GM23248 (cell line): ENCODE results near the gene ALKAL2. TPM values are rescaled to one million over a fixed set of nuclear protein-coding genes. Genes with fewer than 3 reads are reported as not detected.

Source experiments
- DNase-seq: peaks from one replicate; pipeline ENCODE4 v3.0.0-alpha.2; 2015
- H2AFZ ChIP-seq: fragments of 200-600 bp; sonication (generic); 2 replicates; pipeline ENCODE4 v1.6.1; 2016; ENCODE audit warnings: antibody characterized with exemption
- H3F3A ChIP-seq: fragments of 200-600 bp; sonication (generic); 2 replicates; pipeline ENCODE4 v1.6.1; 2016; ENCODE audit warnings: mild to moderate bottlenecking, antibody characterized with exemption, mixed run types; ENCODE audit not compliant: insufficient read depth
- H3K27ac ChIP-seq: fragments of 200-600 bp; sonication (generic); 2 replicates; pipeline ENCODE4 v1.5.1; 2016; ENCODE audit warnings: mild to moderate bottlenecking
- H3K27me3 ChIP-seq: fragments of 200-600 bp; sonication (generic); replicated peaks from 2 replicates; pipeline ENCODE4 v1.6.1; 2016; ENCODE audit warnings: mild to moderate bottlenecking; ENCODE audit not compliant: insufficient read depth
- H3K36me3 ChIP-seq: fragments of 200-600 bp; sonication (generic); 2 replicates; pipeline ENCODE4 v1.6.1; 2016; ENCODE audit warnings: low read depth, mild to moderate bottlenecking
- H3K4me1 ChIP-seq: fragments of 200-600 bp; sonication (generic); 2 replicates; pipeline ENCODE4 v1.6.1; 2016; ENCODE audit warnings: mild to moderate bottlenecking; ENCODE audit not compliant: insufficient read depth
- H3K4me2 ChIP-seq: fragments of 200-600 bp; sonication (generic); one replicate; pipeline ENCODE4 v1.6.1; 2016; ENCODE audit warnings: mild to moderate bottlenecking; ENCODE audit not compliant: unreplicated experiment
- H3K4me3 ChIP-seq: fragments of 200-600 bp; sonication (generic); 2 replicates; pipeline ENCODE4 v1.5.1; 2016; ENCODE audit warnings: mild to moderate bottlenecking
- H3K79me2 ChIP-seq: fragments of 200-600 bp; sonication (generic); 2 replicates; pipeline ENCODE4 v1.6.1; 2016; ENCODE audit warnings: mild to moderate bottlenecking; ENCODE audit not compliant: insufficient read depth
- H3K9ac ChIP-seq: fragments of 200-600 bp; sonication (generic); 2 replicates; pipeline ENCODE4 v1.6.1; 2016; ENCODE audit warnings: mild to moderate bottlenecking
- H3K9me2 ChIP-seq: fragments of 200-600 bp; sonication (generic); 2 replicates; pipeline ENCODE4 v1.6.1; 2016; ENCODE audit warnings: mixed run types, mild to moderate bottlenecking, moderate library complexity; ENCODE audit not compliant: insufficient read depth
- H3K9me3 ChIP-seq: fragments of 200-600 bp; sonication (generic); one replicate; pipeline ENCODE4 v1.6.1; 2017; ENCODE audit warnings: low read depth
- H4K20me1 ChIP-seq: fragments of 200-600 bp; sonication (generic); 2 replicates; pipeline ENCODE4 v1.6.0; 2016; ENCODE audit not compliant: insufficient read depth
- EZH2 ChIP-seq: fragments of 200-600 bp; sonication (generic); IDR thresholded peaks from 2 replicates; pipeline ENCODE4 v1.6.1; 2018; ENCODE audit warnings: antibody characterized with exemption, mild to moderate bottlenecking; ENCODE audit not compliant: insufficient read depth, poor library complexity, severe bottlenecking
- EZH2phosphoT487 ChIP-seq: fragments of 200-600 bp; sonication (generic); IDR thresholded peaks from 2 replicates; pipeline ENCODE4 v1.6.1; 2018; ENCODE audit warnings: antibody characterized with exemption, moderate library complexity, mild to moderate bottlenecking, low read depth; ENCODE audit not compliant: insufficient read depth
- WGBS, 2 experiments: methylation state at CpG; one replicate each; pipeline ENCODE4 v1.1.6; 2015 to 2017; ENCODE audit warnings: low lambda C conversion rate in 2 of 2, low coverage in 1 of 2; ENCODE audit errors: missing lambda C conversion rate in 2 of 2; 5-methylcytosine and 5-hydroxymethylcytosine counted together
- in situ Hi-C: fragments of 300-500 bp; cut with MboI; formaldehyde crosslinking; loops from 2 replicates; pipeline ENCODE4 v1.15.0; 2020
- polyA plus RNA-seq: library from polyadenylated mRNA; unstranded; fragments of >200 nt; fragmentation: Nextera tagmentation; extraction: Ambion mirVana; gene quantifications from 2 replicates; pipeline ENCODE4 v1.2.1, GENCODE V29; 2016
- total RNA-seq: library from RNA; depleted of rRNA; stranded (reverse); fragments of >200 nt; shearing (Covaris generic); gene quantifications from 2 replicates; pipeline ENCODE4 v1.2.3, GENCODE V29; 2014

The ALKAL2 gene
- total and polyA plus RNA-seq, 2 experiments from 2014 or later = not detected

- H3F3A ChIP-seq = no peaks in the 10 kb centered on the region
- in situ Hi-C loops = no loop called here
- no peaks in the 10 kb centered on the region for H3K9me3 ChIP-seq
- H3K27ac ChIP-seq = no peak overlapping the region
- no peak for DNase-seq
- no peaks in the 10 kb centered on the region for H3K9me2 ChIP-seq
- H2AFZ ChIP-seq = no peak overlapping the region
- no peaks in the 10 kb centered on the region for H3K27me3 ChIP-seq
- no peaks in the 10 kb centered on the region for H3K79me2 ChIP-seq
- H3K4me2 ChIP-seq = no peak overlapping the region
- TF ChIP-seq EZH2phosphoT487 (no peak), EZH2 (no peak)
- H3K4me3 ChIP-seq = no peak overlapping the region
- no peaks in the 10 kb centered on the region for H3K4me1 ChIP-seq
- no peak overlapping the region for H3K9ac ChIP-seq
- 71 to 78% methylated on average over 6 of the region's 6 CpGs for WGBS, 2 experiments
- H3K36me3 ChIP-seq = 0 out of 2 replicates have a peak, but pooled peaks cover 7% of the 10 kb centered on the region
- H4K20me1 ChIP-seq = no peaks in the 10 kb centered on the region
Measured at GRCh38 chr2:237878-238277, 50.0 kb downstream of the ALKAL2 start.

GRCh38 chr2:236993-237539 is 50.8 kb downstream of the ALKAL2 start:
- Histone ChIP-seq H3K9ac (no peak overlapping the region), H3K4me1 (no peaks in the 10 kb centered on the region), H3K36me3 (no peaks in the 10 kb centered on the region; the same call in 1 of the 2 replicates), H3K27me3 (no peaks in the 10 kb centered on the region), H3K9me2 (no peaks in the 10 kb centered on the region), H2AFZ (no peak overlapping the region), H4K20me1 (no peaks in the 10 kb centered on the region), H3K79me2 (no peaks in the 10 kb centered on the region), H3K27ac (no peak overlapping the region), H3K4me2 (no peak overlapping the region), H3F3A (no peaks in the 10 kb centered on the region), H3K4me3 (no peak overlapping the region), H3K9me3 (no peaks in the 10 kb centered on the region)
- TF ChIP-seq EZH2phosphoT487 (no peak), EZH2 (no peak)
- no peak for DNase-seq
- WGBS, 2 experiments = 92 to 94% methylated on average over 6 of the region's 6 CpGs
- in situ Hi-C loops = no loop called here

- H3K36me3 ChIP-seq = no peaks in the 10 kb centered on the region; the same call in 1 of the 2 replicates
- WGBS, 2 experiments = 88 to 96% methylated on average over 4 of the region's 4 CpGs
- no peaks in the 10 kb centered on the region for H3F3A ChIP-seq
- no peaks in the 10 kb centered on the region for H3K9me2 ChIP-seq
- in situ Hi-C loops = no loop called here
- H3K4me2 ChIP-seq = no peak overlapping the region
- no peak overlapping the region for H3K27ac ChIP-seq
- H4K20me1 ChIP-seq = no peaks in the 10 kb centered on the region
- no peaks in the 10 kb centered on the region for H3K79me2 ChIP-seq
- no peak for TF ChIP-seq EZH2
- no peak for TF ChIP-seq EZH2phosphoT487
- no peak overlapping the region for H3K9ac ChIP-seq
- H3K4me3 ChIP-seq = no peak overlapping the region
- no peak overlapping the region for H2AFZ ChIP-seq
- no peaks in the 10 kb centered on the region for H3K9me3 ChIP-seq
- no peaks in the 10 kb centered on the region for H3K27me3 ChIP-seq
- H3K4me1 ChIP-seq = no peaks in the 10 kb centered on the region
- no peak for DNase-seq
Measured at GRCh38 chr2:234421-234820, 53.5 kb downstream of the ALKAL2 start.

- no peak for DNase-seq
- H4K20me1 ChIP-seq = no peaks in the 10 kb centered on the region
- H3K9me2 ChIP-seq = no peaks in the 10 kb centered on the region
Measured at GRCh38 chr2:233030-233429, 54.9 kb downstream of the ALKAL2 start.

More at GRCh38 chr2:233030-233429, 54.9 kb downstream of the ALKAL2 start:
- Histone ChIP-seq H2AFZ (no peak overlapping the region), H3K27ac (no peak overlapping the region), H3K4me3 (no peak overlapping the region), H3F3A (no peaks in the 10 kb centered on the region), H3K36me3 (peaks cover 3% of the 10 kb centered on the region; the same call in 1 of the 2 replicates), H3K4me1 (no peaks in the 10 kb centered on the region), H3K27me3 (no peaks in the 10 kb centered on the region), H3K9me3 (no peaks in the 10 kb centered on the region), H3K4me2 (no peak overlapping the region), H3K79me2 (no peaks in the 10 kb centered on the region), H3K9ac (no peak overlapping the region)
- 89 to 91% methylated on average over 7 of the region's 7 CpGs for WGBS, 2 experiments
- in situ Hi-C loops = no loop called here
- TF ChIP-seq EZH2 (no peak), EZH2phosphoT487 (no peak)
